Measurements from ENCODE around the gene STARD9. TPM values are rescaled to one million over a fixed set of nuclear protein-coding genes. Genes with fewer than 3 reads are reported as not detected.

The STARD9 gene
- total and polyA plus RNA-seq, 7 experiments from 2014 or later: 0.13 to 10.5 (median 4.0) TPM

- DNase-seq (no peak), ATAC-seq (no peak)
- Histone ChIP-seq H3K27ac (ENCODE audit: low read depth, low read length) (no peak overlapping the region), H3K9me3 (ENCODE audit: control insufficient read depth in 2 of 3, low read length in 3 of 3) (no peaks in the 10 kb centered on the region), H3K36me3 (ENCODE audit: control insufficient read depth in 2 of 3, insufficient read depth in 3 of 3, low read length in 3 of 3) (no peaks in the 10 kb centered on the region), H3K27me3 (ENCODE audit: control insufficient read depth in 2 of 2, insufficient read depth in 2 of 2, low read length in 2 of 2) (no peaks in the 10 kb centered on the region), H3K4me1 (ENCODE audit: control insufficient read depth in 2 of 2, insufficient read depth in 2 of 2, low read length in 2 of 2) (no peaks in the 10 kb centered on the region), H3K4me3 (ENCODE audit: low read length) (no peak overlapping the region)
- H3K27me3 Mint-ChIP-seq: no peaks in the 10 kb centered on the region
- H3K4me1 Mint-ChIP-seq: peaks cover 0 to 11% (median 0%) of the 10 kb centered on the region in 7 donors
- H3K4me3 Mint-ChIP-seq: no peak overlapping the region
- ChIA-PET CTCF (no interaction called here), POLR2A (no interaction called here)
- no peaks in the 10 kb centered on the region for H3K9me3 Mint-ChIP-seq
- peaks cover 0 to 1% (median 0%) of the 10 kb centered on the region in 5 donors for H3K36me3 Mint-ChIP-seq
- peak overlapping the region in 1 of 9 donors; percentile 7 for H3K27ac Mint-ChIP-seq
- intact Hi-C loops (cut with micrococcal nuclease): no loop called here
Observed at GRCh38 chr15:42692997-42693396, 117.6 kb downstream of the STARD9 start.

- Mint-ChIP-seq H3K4me3 (no peak overlapping the region), H3K9me3 (no peaks in the 10 kb centered on the region), H3K27ac (peak overlapping the region in 1 of 9 donors; percentile 36), H3K27me3 (no peaks in the 10 kb centered on the region), H3K4me1 (peaks cover 0 to 11% (median 0%) of the 10 kb centered on the region in 7 donors), H3K36me3 (peaks cover 0 to 3% (median 0%) of the 10 kb centered on the region in 5 donors)
- intact Hi-C loops (cut with micrococcal nuclease): no loop called here
- CTCF ChIA-PET: no interaction called here
- Histone ChIP-seq H3K4me3 (ENCODE audit: low read length) (no peak overlapping the region), H3K4me1 (ENCODE audit: control insufficient read depth in 2 of 2, insufficient read depth in 2 of 2, low read length in 2 of 2) (no peaks in the 10 kb centered on the region), H3K27me3 (ENCODE audit: control insufficient read depth in 2 of 2, insufficient read depth in 2 of 2, low read length in 2 of 2) (no peaks in the 10 kb centered on the region), H3K27ac (ENCODE audit: low read depth, low read length) (no peak overlapping the region), H3K36me3 (ENCODE audit: control insufficient read depth in 2 of 3, insufficient read depth in 3 of 3, low read length in 3 of 3) (no peaks in the 10 kb centered on the region), H3K9me3 (ENCODE audit: control insufficient read depth in 2 of 3, low read length in 3 of 3) (no peaks in the 10 kb centered on the region)
- POLR2A ChIA-PET: no interaction called here
- no peak for ATAC-seq
- DNase-seq: no peak
Observed at GRCh38 chr15:42693496-42693895, 118.1 kb downstream of the STARD9 start.

GRCh38 chr15:42693942-42694341, 118.5 kb downstream of the STARD9 start:
- H3K4me3 ChIP-seq (ENCODE audit: low read length): no peak overlapping the region
- H3K36me3 ChIP-seq (ENCODE audit: control insufficient read depth in 2 of 3, insufficient read depth in 3 of 3, low read length in 3 of 3): no peaks in the 10 kb centered on the region
- DNase-seq (no peak), ATAC-seq (no peak)
- no peak overlapping the region for H3K27ac ChIP-seq (ENCODE audit: low read depth, low read length)
- intact Hi-C loops (cut with micrococcal nuclease): no loop called here
- no peaks in the 10 kb centered on the region for H3K4me1 ChIP-seq (ENCODE audit: control insufficient read depth in 2 of 2, insufficient read depth in 2 of 2, low read length in 2 of 2)
- H3K9me3 ChIP-seq (ENCODE audit: control insufficient read depth in 2 of 3, low read length in 3 of 3): no peaks in the 10 kb centered on the region
- no peaks in the 10 kb centered on the region for H3K27me3 Mint-ChIP-seq
- H3K9me3 Mint-ChIP-seq: no peaks in the 10 kb centered on the region
- H3K4me3 Mint-ChIP-seq: no peak overlapping the region
- H3K27me3 ChIP-seq (ENCODE audit: control insufficient read depth in 2 of 2, insufficient read depth in 2 of 2, low read length in 2 of 2): no peaks in the 10 kb centered on the region
- peaks cover 0 to 11% (median 0%) of the 10 kb centered on the region in 7 donors for H3K4me1 Mint-ChIP-seq
- POLR2A ChIA-PET: no interaction called here
- CTCF ChIA-PET: interaction anchor here (0.9 kb wide), 1 partner anchor 11 kb away, joined by 3 read pairs; no protein-coding TSS in a partner anchor
- H3K36me3 Mint-ChIP-seq: peaks cover 0 to 3% (median 0%) of the 10 kb centered on the region in 5 donors
- peak overlapping the region in 1 of 9 donors; percentile 36 for H3K27ac Mint-ChIP-seq

GRCh38 chr15:42694398-42694797, 119.0 kb downstream of the STARD9 start:
- H3K4me3 Mint-ChIP-seq: no peak overlapping the region
- DNase-seq (no peak), ATAC-seq (no peak)
- Histone ChIP-seq H3K4me3 (ENCODE audit: low read length) (no peak overlapping the region), H3K27ac (ENCODE audit: low read depth, low read length) (no peak overlapping the region), H3K4me1 (ENCODE audit: control insufficient read depth in 2 of 2, insufficient read depth in 2 of 2, low read length in 2 of 2) (no peaks in the 10 kb centered on the region), H3K27me3 (ENCODE audit: control insufficient read depth in 2 of 2, insufficient read depth in 2 of 2, low read length in 2 of 2) (no peaks in the 10 kb centered on the region), H3K36me3 (ENCODE audit: control insufficient read depth in 2 of 3, insufficient read depth in 3 of 3, low read length in 3 of 3) (no peaks in the 10 kb centered on the region), H3K9me3 (ENCODE audit: control insufficient read depth in 2 of 3, low read length in 3 of 3) (no peaks in the 10 kb centered on the region)
- ChIA-PET CTCF (interaction anchor here (0.9 kb wide), 1 partner anchor 11 kb away, joined by 3 read pairs; no protein-coding TSS in a partner anchor), POLR2A (no interaction called here)
- no peaks in the 10 kb centered on the region for H3K9me3 Mint-ChIP-seq
- H3K27ac Mint-ChIP-seq: peak overlapping the region in 1 of 9 donors; percentile 21
- peaks cover 0 to 11% (median 0%) of the 10 kb centered on the region in 7 donors for H3K4me1 Mint-ChIP-seq
- H3K36me3 Mint-ChIP-seq: peaks cover 0 to 3% (median 0%) of the 10 kb centered on the region in 5 donors
- H3K27me3 Mint-ChIP-seq: no peaks in the 10 kb centered on the region
- intact Hi-C loops (cut with micrococcal nuclease): no loop called here

- CTCF ChIA-PET: interaction anchor here (0.7 kb wide), 1 partner anchor 1685 kb away, joined by 3 read pairs; no protein-coding TSS in a partner anchor
- no peak overlapping the region for H3K27ac Mint-ChIP-seq
- no peaks in the 10 kb centered on the region for H3K36me3 ChIP-seq (ENCODE audit: control insufficient read depth in 2 of 3, insufficient read depth in 3 of 3, low read length in 3 of 3)
- H3K9me3 Mint-ChIP-seq: no peaks in the 10 kb centered on the region
- intact Hi-C loops (cut with micrococcal nuclease): no loop called here
- ATAC-seq (no peak), DNase-seq (no peak)
- H3K27me3 ChIP-seq (ENCODE audit: control insufficient read depth in 2 of 2, insufficient read depth in 2 of 2, low read length in 2 of 2): no peaks in the 10 kb centered on the region
- no peak overlapping the region for H3K4me3 Mint-ChIP-seq
- no peaks in the 10 kb centered on the region for H3K4me1 ChIP-seq (ENCODE audit: control insufficient read depth in 2 of 2, insufficient read depth in 2 of 2, low read length in 2 of 2)
- peaks cover 0 to 11% (median 0%) of the 10 kb centered on the region in 7 donors for H3K4me1 Mint-ChIP-seq
- no peak overlapping the region for H3K27ac ChIP-seq (ENCODE audit: low read depth, low read length)
- H3K27me3 Mint-ChIP-seq: no peaks in the 10 kb centered on the region
- H3K4me3 ChIP-seq (ENCODE audit: low read length): no peak overlapping the region
- H3K36me3 Mint-ChIP-seq: peaks cover 0 to 8% (median 1%) of the 10 kb centered on the region in 5 donors
- POLR2A ChIA-PET: no interaction called here
- H3K9me3 ChIP-seq (ENCODE audit: control insufficient read depth in 2 of 3, low read length in 3 of 3): no peaks in the 10 kb centered on the region
Observed at GRCh38 chr15:42695527-42696071, 120.2 kb downstream of the STARD9 start.

GRCh38 chr15:42696626-42697025, 121.2 kb downstream of the STARD9 start:
- intact Hi-C loops (cut with micrococcal nuclease): no loop called here
- ATAC-seq (no peak), DNase-seq (no peak)
- no peaks in the 10 kb centered on the region for H3K9me3 Mint-ChIP-seq
- Histone ChIP-seq H3K9me3 (ENCODE audit: control insufficient read depth in 2 of 3, low read length in 3 of 3) (no peaks in the 10 kb centered on the region), H3K27me3 (ENCODE audit: control insufficient read depth in 2 of 2, insufficient read depth in 2 of 2, low read length in 2 of 2) (no peaks in the 10 kb centered on the region), H3K4me3 (ENCODE audit: low read length) (no peak overlapping the region), H3K27ac (ENCODE audit: low read depth, low read length) (no peak overlapping the region), H3K4me1 (ENCODE audit: control insufficient read depth in 2 of 2, insufficient read depth in 2 of 2, low read length in 2 of 2) (no peaks in the 10 kb centered on the region), H3K36me3 (ENCODE audit: control insufficient read depth in 2 of 3, insufficient read depth in 3 of 3, low read length in 3 of 3) (no peaks in the 10 kb centered on the region)
- H3K36me3 Mint-ChIP-seq: peaks cover 0 to 10% (median 3%) of the 10 kb centered on the region in 5 donors
- H3K27ac Mint-ChIP-seq: peak overlapping the region in 1 of 9 donors; percentile 4
- H3K27me3 Mint-ChIP-seq: no peaks in the 10 kb centered on the region
- ChIA-PET CTCF (interaction anchor here (0.8 to 0.9 kb wide), 2 partner anchors 10 to 230 kb away, joined by 3 read pairs; no protein-coding TSS in a partner anchor), POLR2A (no interaction called here)
- peaks cover 0 to 3% (median 0%) of the 10 kb centered on the region in 7 donors for H3K4me1 Mint-ChIP-seq
- no peak overlapping the region for H3K4me3 Mint-ChIP-seq

GRCh38 chr15:42704492-42704926, 129.1 kb downstream of the STARD9 start:
- Histone ChIP-seq H3K4me1 (ENCODE audit: control insufficient read depth in 2 of 2, insufficient read depth in 2 of 2, low read length in 2 of 2) (no peaks in the 10 kb centered on the region), H3K4me3 (ENCODE audit: low read length) (no peak overlapping the region), H3K27ac (ENCODE audit: low read depth, low read length) (no peak overlapping the region), H3K27me3 (ENCODE audit: control insufficient read depth in 2 of 2, insufficient read depth in 2 of 2, low read length in 2 of 2) (no peaks in the 10 kb centered on the region), H3K36me3 (ENCODE audit: control insufficient read depth in 2 of 3, insufficient read depth in 3 of 3, low read length in 3 of 3) (no peaks in the 10 kb centered on the region), H3K9me3 (ENCODE audit: control insufficient read depth in 2 of 3, low read length in 3 of 3) (no peaks in the 10 kb centered on the region)
- POLR2A ChIA-PET: no interaction called here
- intact Hi-C loops (cut with micrococcal nuclease): loop anchor here (1.0 to 5.0 kb wide), 3 partner anchors 222 to 498 kb away; partner anchors contain the start of gene CCNDBP1 (in 1 of the 2)
- peak in 8 of 9 donors; percentile 23 to 59 (median 53) for DNase-seq
- CTCF ChIA-PET: interaction anchor here (1.2 to 4.0 kb wide), 4 partner anchors 10 to 581 kb away, joined by 3 to 34 read pairs (median 5); no protein-coding TSS in a partner anchor
- Mint-ChIP-seq H3K36me3 (peaks cover 0 to 10% (median 0%) of the 10 kb centered on the region in 5 donors), H3K9me3 (peaks cover 0 to 1% (median 0%) of the 10 kb centered on the region in 11 donors), H3K27ac (no peak overlapping the region), H3K4me1 (peaks cover 0 to 10% (median 5%) of the 10 kb centered on the region in 7 donors), H3K27me3 (no peaks in the 10 kb centered on the region), H3K4me3 (no peak overlapping the region)
- peak; percentile 96 for ATAC-seq

Measured in naive thymus-derived CD4-positive, alpha-beta T cell (primary cell).